GM23338 (cell line): Measurements from ENCODE around the gene BCAS3. TPM values are rescaled to one million over a fixed set of nuclear protein-coding genes. Genes with fewer than 3 reads are reported as not detected.

Source experiments
- ATAC-seq: fragments of 200-7000 bp; cut with Tn5 transposase; 3 replicates; pipeline ENCODE4 v1.9.1; 2020
- DNase-seq: peaks from one replicate; pipeline ENCODE4 v3.0.0-alpha.2; 2015; ENCODE audit warnings: low spot score
- H2AFZ ChIP-seq: fragments of 200-600 bp; sonication (generic); 2 replicates; pipeline ENCODE4 v1.8.0; 2016; ENCODE audit warnings: antibody characterized with exemption, mild to moderate bottlenecking, moderate library complexity
- H3F3A ChIP-seq: fragments of 200-600 bp; sonication (generic); replicated peaks from 2 replicates; pipeline ENCODE4 v1.8.0; 2017; ENCODE audit warnings: antibody characterized with exemption, mixed run types, low read depth
- H3K27ac ChIP-seq: fragments of 200-600 bp; sonication (generic); 2 replicates; pipeline ENCODE4 v1.6.1; 2016; ENCODE audit warnings: low read depth
- H3K27me3 ChIP-seq: fragments of 200-600 bp; sonication (generic); 2 replicates; pipeline ENCODE4 v1.8.0; 2016; ENCODE audit warnings: mild to moderate bottlenecking, mixed run types, moderate library complexity; ENCODE audit not compliant: insufficient read depth
- H3K36me3 ChIP-seq: fragments of 200-600 bp; sonication (generic); 2 replicates; pipeline ENCODE4 v1.8.0; 2016; ENCODE audit warnings: mild to moderate bottlenecking; ENCODE audit not compliant: insufficient read depth
- H3K4me1 ChIP-seq: fragments of 200-600 bp; sonication (generic); 2 replicates; pipeline ENCODE4 v1.8.0; 2016; ENCODE audit warnings: mild to moderate bottlenecking, moderate library complexity; ENCODE audit not compliant: insufficient read depth
- H3K4me2 ChIP-seq: fragments of 200-600 bp; sonication (generic); 2 replicates; pipeline ENCODE4 v1.7.1; 2017; ENCODE audit warnings: mixed run types
- H3K4me3 ChIP-seq: fragments of 200-600 bp; sonication (generic); 2 replicates; pipeline ENCODE4 v1.6.1; 2016; ENCODE audit warnings: mixed run types
- H3K79me2 ChIP-seq: fragments of 200-600 bp; sonication (generic); replicated peaks from 2 replicates; pipeline ENCODE4 v1.8.0; 2017; ENCODE audit warnings: mild to moderate bottlenecking; ENCODE audit not compliant: insufficient read depth
- H3K9me2 ChIP-seq: fragments of 200-600 bp; sonication (generic); 2 replicates; pipeline ENCODE4 v1.8.0; 2017; ENCODE audit not compliant: insufficient read depth
- H4K20me1 ChIP-seq: fragments of 200-600 bp; sonication (generic); replicated peaks from 2 replicates; pipeline ENCODE4 v1.8.0; 2017; ENCODE audit warnings: mild to moderate bottlenecking; ENCODE audit not compliant: insufficient read depth
- H3K27ac Mint-ChIP-seq: 2 replicates; pipeline ENCODE4 v1.8.0; 2020; ENCODE audit warnings: inconsistent platforms, mild to moderate bottlenecking, moderate library complexity, mixed read lengths
- H3K27me3 Mint-ChIP-seq: 3 replicates; pipeline ENCODE4 v1.8.0; 2022; ENCODE audit warnings: low read depth, mild to moderate bottlenecking, moderate library complexity, mixed read lengths, inconsistent platforms; ENCODE audit not compliant: insufficient read depth, poor library complexity
- H3K36me3 Mint-ChIP-seq: 3 replicates; pipeline ENCODE4 v1.8.0; 2021; ENCODE audit warnings: low read depth, mild to moderate bottlenecking, inconsistent platforms, moderate library complexity, mixed read lengths
- H3K4me1 Mint-ChIP-seq: 3 replicates; pipeline ENCODE4 v1.8.0; 2020; ENCODE audit warnings: mild to moderate bottlenecking, inconsistent platforms, mixed read lengths
- H3K4me3 Mint-ChIP-seq: 3 replicates; pipeline ENCODE4 v1.8.0; 2021; ENCODE audit warnings: moderate library complexity, mild to moderate bottlenecking, inconsistent platforms, mixed read lengths
- H3K9me3 Mint-ChIP-seq: 3 replicates; pipeline ENCODE4 v1.8.0; 2020; ENCODE audit warnings: moderate library complexity, mild to moderate bottlenecking, inconsistent platforms, mixed read lengths
- CREB1 ChIP-seq: fragments of 250-450 bp; sonication (Bioruptor Pico); IDR thresholded peaks from 2 replicates; pipeline ENCODE4 v1.5.0; 2020; ENCODE audit warnings: low read depth, mild to moderate bottlenecking, moderate library complexity
- CTCF ChIP-seq, 2 experiments: fragments of 200-600 bp in 1 of 2; sonication (generic) in 1 of 2; conservative IDR thresholded peaks; 2 replicates each; pipeline versions ENCODE4 v1.5.1 to v1.6.1; 2016 to 2017; ENCODE audit warnings: antibody characterized with exemption in 2 of 2, low read depth in 2 of 2, mild to moderate bottlenecking in 2 of 2, moderate library complexity in 1 of 2
- ETS1 ChIP-seq: IDR thresholded peaks from 2 replicates; pipeline ENCODE4 v1.6.1; 2016; ENCODE audit warnings: antibody characterized with exemption
- EZH2 ChIP-seq: fragments of 200-600 bp; sonication (generic); IDR thresholded peaks from one replicate; pipeline ENCODE4 v1.8.0; 2017; ENCODE audit warnings: antibody characterized with exemption, mild to moderate bottlenecking, low read depth; ENCODE audit not compliant: unreplicated experiment
- EZH2phosphoT487 ChIP-seq: fragments of 200-600 bp; sonication (generic); IDR thresholded peaks from one replicate; pipeline ENCODE4 v1.8.1; 2018; ENCODE audit warnings: antibody characterized with exemption; ENCODE audit not compliant: unreplicated experiment
- JUNB ChIP-seq: IDR thresholded peaks from one replicate; pipeline ENCODE4 v1.6.1; 2016; ENCODE audit warnings: antibody characterized with exemption; ENCODE audit not compliant: unreplicated experiment
- NANOG ChIP-seq: IDR thresholded peaks from 2 replicates; pipeline ENCODE4 v1.6.1; 2016; ENCODE audit warnings: antibody characterized with exemption, borderline replicate concordance
- POLR2AphosphoS5 ChIP-seq: IDR thresholded peaks from 2 replicates; pipeline ENCODE4 v1.6.1; 2016; ENCODE audit warnings: antibody characterized with exemption, low read depth
- REST ChIP-seq: IDR thresholded peaks from one replicate; pipeline ENCODE4 v1.6.1; 2018; ENCODE audit warnings: antibody characterized with exemption; ENCODE audit not compliant: unreplicated experiment
- STAT1 ChIP-seq: IDR thresholded peaks from one replicate; pipeline ENCODE4 v1.6.1; 2016; ENCODE audit warnings: antibody characterized with exemption; ENCODE audit not compliant: unreplicated experiment
- ZNF114 ChIP-seq: fragments of 250-450 bp; sonication (Bioruptor Pico); IDR thresholded peaks from 2 replicates; pipeline ENCODE4 v1.5.0; 2020; ENCODE audit warnings: mild to moderate bottlenecking, moderate library complexity
- ZNF331 ChIP-seq: fragments of 250-450 bp; sonication (Bioruptor Pico); IDR thresholded peaks from 2 replicates; pipeline ENCODE4 v1.5.0; 2020; ENCODE audit warnings: low read depth, mild to moderate bottlenecking, moderate library complexity
- ZNF462 ChIP-seq: fragments of 250-450 bp; sonication (Bioruptor Pico); IDR thresholded peaks from 2 replicates; pipeline ENCODE4 v1.5.0; 2020; ENCODE audit warnings: mild to moderate bottlenecking, moderate library complexity
- polyA plus RNA-seq: library from polyadenylated mRNA; unstranded; fragments of >200 nt; fragmentation: Nextera tagmentation; extraction: Ambion mirVana; gene quantifications from 2 replicates; pipeline ENCODE4 v1.2.1, GENCODE V29; 2016
- total RNA-seq: library from RNA; depleted of rRNA; stranded (reverse); fragments of >200 nt; shearing (Covaris generic); gene quantifications from 2 replicates; pipeline ENCODE4 v1.2.3, GENCODE V29; 2014

Gene BCAS3
- total and polyA plus RNA-seq, 2 experiments from 2014 or later: 8.2 to 28.0 TPM

- H3K4me3 Mint-ChIP-seq: no peak overlapping the region
- no peaks in the 10 kb centered on the region for H3K36me3 ChIP-seq
- H3K27ac Mint-ChIP-seq: peak overlapping the region; percentile 84; the same call in 1 of the 2 replicates
- H3K9me2 ChIP-seq: no peaks in the 10 kb centered on the region
- H3K79me2 ChIP-seq: no peaks in the 10 kb centered on the region
- no peak overlapping the region for H2AFZ ChIP-seq
- no peaks in the 10 kb centered on the region for H3K27me3 ChIP-seq
- H3K4me2 ChIP-seq: no peak overlapping the region
- H3F3A ChIP-seq: no peaks in the 10 kb centered on the region
- H3K4me1 ChIP-seq: peaks cover 29% of the 10 kb centered on the region
- H3K4me3 ChIP-seq: no peak overlapping the region
- peaks cover 7% of the 10 kb centered on the region; the same call in 2 of the 3 replicates for H3K9me3 Mint-ChIP-seq
- H3K36me3 Mint-ChIP-seq: 0 out of 3 replicates have a peak, but pooled peaks cover 2% of the 10 kb centered on the region
- peaks cover 53% of the 10 kb centered on the region for H3K4me1 Mint-ChIP-seq
- no peak for DNase-seq
- TF ChIP-seq POLR2AphosphoS5 (no peak), REST (no peak), ETS1 (no peak), EZH2 (no peak), STAT1 (no peak), NANOG (no peak), ZNF462 (CRISPR knock-in tag) (no peak), EZH2phosphoT487 (no peak), CREB1 (CRISPR knock-in tag) (no peak), ZNF114 (CRISPR knock-in tag) (no peak), CTCF (conservative IDR thresholded peaks at IDR 0.05; ENCODE audit: low read depth in 2 of 2) (no peak), ZNF331 (no peak), JUNB (no peak)
- H4K20me1 ChIP-seq: no peaks in the 10 kb centered on the region
- ATAC-seq: peak; percentile 38; the same call in 2 of the 3 replicates
- H3K27ac ChIP-seq: 0 out of 2 replicates have a peak overlapping the region, but pooled peaks have one; percentile 15
- H3K27me3 Mint-ChIP-seq: no peaks in the 10 kb centered on the region
Observed at GRCh38 chr17:61160204-61160603, 482.6 kb downstream of the BCAS3 start.
